ENCODE measurements around the gene E2F6.

DNA sequence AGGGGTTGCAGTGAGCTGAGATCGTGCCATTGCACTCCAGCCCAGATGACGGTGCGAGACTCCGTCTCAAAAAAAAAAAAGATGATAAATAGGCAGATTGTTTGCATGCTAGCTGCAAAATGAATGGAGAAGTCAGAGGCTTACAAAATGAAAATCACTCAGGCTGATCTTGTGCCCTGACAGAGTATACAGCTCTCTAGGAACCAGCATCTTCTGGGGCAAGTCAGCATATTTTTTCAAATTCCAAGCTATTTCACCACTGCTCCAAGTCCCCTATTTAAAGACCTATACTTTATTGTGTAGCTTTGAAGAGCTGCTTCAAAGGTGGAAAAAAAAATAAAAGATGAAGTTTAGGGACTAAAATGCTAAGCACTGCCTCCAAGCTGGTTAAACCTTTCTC lies 6.1 kb downstream of the E2F6 start:
- TF ChIP-seq GATA3 (IDR thresholded peaks at IDR 0.05; ENCODE audit: low read depth, low read length): no peak
- TF ChIP-seq GATA2 (IDR thresholded peaks at IDR 0.05; ENCODE audit: low read depth, low read length): no peak
